ENCODE measurements around the gene ACP1.

GRCh38 chr2:263774-264492 lies 814 bp upstream of the ACP1 start, which contains the start of gene SH3YL1:
- TF ChIP-seq, protein P1, sequence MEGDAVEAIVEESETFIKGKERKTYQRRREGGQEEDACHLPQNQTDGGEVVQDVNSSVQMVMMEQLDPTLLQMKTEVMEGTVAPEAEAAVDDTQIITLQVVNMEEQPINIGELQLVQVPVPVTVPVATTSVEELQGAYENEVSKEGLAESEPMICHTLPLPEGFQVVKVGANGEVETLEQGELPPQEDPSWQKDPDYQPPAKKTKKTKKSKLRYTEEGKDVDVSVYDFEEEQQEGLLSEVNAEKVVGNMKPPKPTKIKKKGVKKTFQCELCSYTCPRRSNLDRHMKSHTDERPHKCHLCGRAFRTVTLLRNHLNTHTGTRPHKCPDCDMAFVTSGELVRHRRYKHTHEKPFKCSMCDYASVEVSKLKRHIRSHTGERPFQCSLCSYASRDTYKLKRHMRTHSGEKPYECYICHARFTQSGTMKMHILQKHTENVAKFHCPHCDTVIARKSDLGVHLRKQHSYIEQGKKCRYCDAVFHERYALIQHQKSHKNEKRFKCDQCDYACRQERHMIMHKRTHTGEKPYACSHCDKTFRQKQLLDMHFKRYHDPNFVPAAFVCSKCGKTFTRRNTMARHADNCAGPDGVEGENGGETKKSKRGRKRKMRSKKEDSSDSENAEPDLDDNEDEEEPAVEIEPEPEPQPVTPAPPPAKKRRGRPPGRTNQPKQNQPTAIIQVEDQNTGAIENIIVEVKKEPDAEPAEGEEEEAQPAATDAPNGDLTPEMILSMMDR (IDR thresholded peaks at IDR 0.05): no peak
- TF ChIP-seq EP300 (IDR thresholded peaks at IDR 0.05) (no peak), POLR2A (IDR thresholded peaks at IDR 0.05) (no peak)
